ENCODE measurements around the gene FHOD3.

The FHOD3 gene

GRCh38 chr18:36296650-36297416 is 680 bp upstream of the FHOD3 start:
- Histone ChIP-seq H3K4me3 (replicated peaks; ENCODE audit: insufficient read depth, low read length) (peak overlapping the region; percentile 16), H3K27ac (replicated peaks) (no peak overlapping the region)
- TF ChIP-seq SPI1 (IDR thresholded peaks at IDR 0.05; ENCODE audit: borderline replicate concordance, low read depth) = no peak
- TF ChIP-seq, protein P1, sequence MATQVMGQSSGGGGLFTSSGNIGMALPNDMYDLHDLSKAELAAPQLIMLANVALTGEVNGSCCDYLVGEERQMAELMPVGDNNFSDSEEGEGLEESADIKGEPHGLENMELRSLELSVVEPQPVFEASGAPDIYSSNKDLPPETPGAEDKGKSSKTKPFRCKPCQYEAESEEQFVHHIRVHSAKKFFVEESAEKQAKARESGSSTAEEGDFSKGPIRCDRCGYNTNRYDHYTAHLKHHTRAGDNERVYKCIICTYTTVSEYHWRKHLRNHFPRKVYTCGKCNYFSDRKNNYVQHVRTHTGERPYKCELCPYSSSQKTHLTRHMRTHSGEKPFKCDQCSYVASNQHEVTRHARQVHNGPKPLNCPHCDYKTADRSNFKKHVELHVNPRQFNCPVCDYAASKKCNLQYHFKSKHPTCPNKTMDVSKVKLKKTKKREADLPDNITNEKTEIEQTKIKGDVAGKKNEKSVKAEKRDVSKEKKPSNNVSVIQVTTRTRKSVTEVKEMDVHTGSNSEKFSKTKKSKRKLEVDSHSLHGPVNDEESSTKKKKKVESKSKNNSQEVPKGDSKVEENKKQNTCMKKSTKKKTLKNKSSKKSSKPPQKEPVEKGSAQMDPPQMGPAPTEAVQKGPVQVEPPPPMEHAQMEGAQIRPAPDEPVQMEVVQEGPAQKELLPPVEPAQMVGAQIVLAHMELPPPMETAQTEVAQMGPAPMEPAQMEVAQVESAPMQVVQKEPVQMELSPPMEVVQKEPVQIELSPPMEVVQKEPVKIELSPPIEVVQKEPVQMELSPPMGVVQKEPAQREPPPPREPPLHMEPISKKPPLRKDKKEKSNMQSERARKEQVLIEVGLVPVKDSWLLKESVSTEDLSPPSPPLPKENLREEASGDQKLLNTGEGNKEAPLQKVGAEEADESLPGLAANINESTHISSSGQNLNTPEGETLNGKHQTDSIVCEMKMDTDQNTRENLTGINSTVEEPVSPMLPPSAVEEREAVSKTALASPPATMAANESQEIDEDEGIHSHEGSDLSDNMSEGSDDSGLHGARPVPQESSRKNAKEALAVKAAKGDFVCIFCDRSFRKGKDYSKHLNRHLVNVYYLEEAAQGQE (IDR thresholded peaks at IDR 0.05; ENCODE audit: insufficient replicate concordance, low read depth) = no peak
- TF ChIP-seq GABPA (IDR thresholded peaks at IDR 0.05; ENCODE audit: low read depth) = no peak
- TF ChIP-seq, protein P2, sequence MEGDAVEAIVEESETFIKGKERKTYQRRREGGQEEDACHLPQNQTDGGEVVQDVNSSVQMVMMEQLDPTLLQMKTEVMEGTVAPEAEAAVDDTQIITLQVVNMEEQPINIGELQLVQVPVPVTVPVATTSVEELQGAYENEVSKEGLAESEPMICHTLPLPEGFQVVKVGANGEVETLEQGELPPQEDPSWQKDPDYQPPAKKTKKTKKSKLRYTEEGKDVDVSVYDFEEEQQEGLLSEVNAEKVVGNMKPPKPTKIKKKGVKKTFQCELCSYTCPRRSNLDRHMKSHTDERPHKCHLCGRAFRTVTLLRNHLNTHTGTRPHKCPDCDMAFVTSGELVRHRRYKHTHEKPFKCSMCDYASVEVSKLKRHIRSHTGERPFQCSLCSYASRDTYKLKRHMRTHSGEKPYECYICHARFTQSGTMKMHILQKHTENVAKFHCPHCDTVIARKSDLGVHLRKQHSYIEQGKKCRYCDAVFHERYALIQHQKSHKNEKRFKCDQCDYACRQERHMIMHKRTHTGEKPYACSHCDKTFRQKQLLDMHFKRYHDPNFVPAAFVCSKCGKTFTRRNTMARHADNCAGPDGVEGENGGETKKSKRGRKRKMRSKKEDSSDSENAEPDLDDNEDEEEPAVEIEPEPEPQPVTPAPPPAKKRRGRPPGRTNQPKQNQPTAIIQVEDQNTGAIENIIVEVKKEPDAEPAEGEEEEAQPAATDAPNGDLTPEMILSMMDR (IDR thresholded peaks at IDR 0.05; ENCODE audit: insufficient read depth, low read length) = no peak
- no peak for TF ChIP-seq POLR2AphosphoS5 (IDR thresholded peaks at IDR 0.05; ENCODE audit: low read depth)

GRCh38 chr18:36298126-36298741 is 721 bp downstream of the FHOD3 start:
- Histone ChIP-seq H3K27ac (replicated peaks) (no peak overlapping the region), H3K4me3 (replicated peaks; ENCODE audit: insufficient read depth, low read length) (no peak overlapping the region), H3K27me3 (ENCODE audit: insufficient read depth, poor library complexity, severe bottlenecking) (peaks cover 69% of the 10 kb centered on the region)
- TF ChIP-seq GABPA (IDR thresholded peaks at IDR 0.05; ENCODE audit: low read depth) (no peak), SPI1 (IDR thresholded peaks at IDR 0.05; ENCODE audit: borderline replicate concordance, low read depth) (no peak), POLR2AphosphoS5 (IDR thresholded peaks at IDR 0.05; ENCODE audit: low read depth) (no peak)
- TF ChIP-seq, protein P1 (IDR thresholded peaks at IDR 0.05; ENCODE audit: insufficient replicate concordance, low read depth) = no peak
- TF ChIP-seq, protein P2 (IDR thresholded peaks at IDR 0.05; ENCODE audit: insufficient read depth, low read length) = no peak
- no peak for DNase-seq (ENCODE audit: low read depth in 1 of 2, low spot score in 1 of 2)

More at GRCh38 chr18:36296650-36297416, 680 bp upstream of the FHOD3 start:
- no peak for DNase-seq (ENCODE audit: low read depth in 1 of 2, low spot score in 1 of 2)
- H3K27me3 ChIP-seq (ENCODE audit: insufficient read depth, poor library complexity, severe bottlenecking) = peaks cover 68% of the 10 kb centered on the region

GRCh38 chr18:36299015-36299414 is 1.5 kb downstream of the FHOD3 start:
- Histone ChIP-seq H3K27ac (replicated peaks) (no peak overlapping the region), H3K27me3 (ENCODE audit: insufficient read depth, poor library complexity, severe bottlenecking) (peaks cover 72% of the 10 kb centered on the region), H3K4me3 (replicated peaks; ENCODE audit: insufficient read depth, low read length) (no peak overlapping the region)
- no peak for TF ChIP-seq POLR2AphosphoS5 (IDR thresholded peaks at IDR 0.05; ENCODE audit: low read depth)
- TF ChIP-seq, protein P2 (IDR thresholded peaks at IDR 0.05; ENCODE audit: insufficient read depth, low read length) = no peak
- no peak for DNase-seq (ENCODE audit: low read depth in 1 of 2, low spot score in 1 of 2)
